NCI-H1930 (cell line): ENCODE measurements around the gene BMP15.
A peak's percentile ranks its signal among the peaks of the same experiment; 100 is the strongest.

Source experiments
- DNase-seq, 2 experiments: peaks; one replicate each; lab custom pipeline; 2025; lab: John Stamatoyannopoulos, UW

BMP15 gene

GRCh38 chrX:50910685-50911176 lies at the start of gene BMP15:
Gene BMP15, plus strand, starts transcription at chrX:50910735. Its CDS starts 49 bp downstream, at chrX:50910784.
- DNase-seq = no peak

- no peak for DNase-seq
Measured at GRCh38 chrX:50863471-50863870, 47.1 kb upstream of the BMP15 start.

GRCh38 chrX:50865311-50865710 lies 45.2 kb upstream of the BMP15 start:
- DNase-seq = no peak

- DNase-seq = no peak
Measured at GRCh38 chrX:50871922-50872453, 38.5 kb upstream of the BMP15 start.

- no peak for DNase-seq
Measured at GRCh38 chrX:50874876-50875275, 35.7 kb upstream of the BMP15 start.

GRCh38 chrX:50876551-50876950 lies 34.0 kb upstream of the BMP15 start:
- no peak for DNase-seq

GRCh38 chrX:50877310-50877709 lies 33.2 kb upstream of the BMP15 start:
- DNase-seq = no peak

GRCh38 chrX:50881028-50881427 lies 29.5 kb upstream of the BMP15 start:
- no peak for DNase-seq

- DNase-seq = no peak
Measured at GRCh38 chrX:50888884-50889283, 21.7 kb upstream of the BMP15 start.

GRCh38 chrX:50889582-50889981 lies 21.0 kb upstream of the BMP15 start:
- no peak for DNase-seq

- no peak for DNase-seq
Measured at GRCh38 chrX:50893047-50893446, 17.5 kb upstream of the BMP15 start.

GRCh38 chrX:50893466-50893865 lies 17.1 kb upstream of the BMP15 start:
- DNase-seq = no peak

GRCh38 chrX:50905334-50905733 lies 5.2 kb upstream of the BMP15 start:
- DNase-seq = peak in 1 of 2 experiments; percentile 11

- DNase-seq = no peak
Measured at GRCh38 chrX:50913520-50913919, 3.0 kb downstream of the BMP15 start.

GRCh38 chrX:50920132-50920531 lies 9.6 kb downstream of the BMP15 start:
- no peak for DNase-seq

GRCh38 chrX:50927127-50927526 lies 16.6 kb downstream of the BMP15 start:
- DNase-seq = no peak

- no peak for DNase-seq
Measured at GRCh38 chrX:50941638-50942037, 31.1 kb downstream of the BMP15 start.

GRCh38 chrX:50942471-50942870 lies 31.9 kb downstream of the BMP15 start:
- no peak for DNase-seq

GRCh38 chrX:50952406-50952805 lies 41.9 kb downstream of the BMP15 start:
- DNase-seq = no peak

- DNase-seq = no peak
Measured at GRCh38 chrX:50953832-50954231, 43.3 kb downstream of the BMP15 start.

GRCh38 chrX:50962156-50962555 lies 51.6 kb downstream of the BMP15 start:
- no peak for DNase-seq

- no peak for DNase-seq
Measured at GRCh38 chrX:50963842-50964241, 53.3 kb downstream of the BMP15 start.
